Activated CD8-positive, alpha-beta memory T cell treated with anti-CD3 and anti-CD28 coated beads, Interleukin-2, amount 50 U/mL, for 4 hours (primary cell): ENCODE data around the gene STRN4.
"Not testable (repeated sequence)": the region's sequence is repeated elsewhere in the genome, so short reads cannot be mapped to it uniquely, and the experiment has no call there.

ENCODE experiments used
- DNase-seq: peaks from one replicate; pipeline ENCODE4 v3.0.0-alpha.2; 2020

The STRN4 gene

GRCh38 chr19:46724468-46724867, 21.8 kb downstream of the STRN4 start:
- DNase-seq = no peak

- DNase-seq = no peak
These were observed 22.8 kb downstream of the STRN4 start for GRCh38 chr19:46723471-46723870.

- DNase-seq = no peak
These were observed 23.2 kb downstream of the STRN4 start for GRCh38 chr19:46723023-46723461.

GRCh38 chr19:46722421-46723022, 23.7 kb downstream of the STRN4 start:
- DNase-seq = no peak

- no peak for DNase-seq
These were observed 24.3 kb downstream of the STRN4 start for GRCh38 chr19:46722004-46722380.

- DNase-seq = no peak
These were observed 24.8 kb downstream of the STRN4 start for GRCh38 chr19:46721269-46722003.

- no peak for DNase-seq
These were observed 25.6 kb downstream of the STRN4 start for GRCh38 chr19:46720503-46721239.

- no peak for DNase-seq
These were observed 26.4 kb downstream of the STRN4 start for GRCh38 chr19:46719629-46720502.

GRCh38 chr19:46718934-46719622, 27.2 kb downstream of the STRN4 start:
- DNase-seq = no peak

- peak; percentile 51 for DNase-seq
These were observed 27.9 kb downstream of the STRN4 start for GRCh38 chr19:46718157-46718933.

GRCh38 chr19:46717716-46718143, 28.5 kb downstream of the STRN4 start:
- DNase-seq = no peak

- DNase-seq = peak; percentile 90
These were observed 29.1 kb downstream of the STRN4 start, which contains the start of gene PRKD2 for GRCh38 chr19:46717034-46717715. PRKD2 (minus strand) TSS chr19:46717114; CDS start chr19:46716370, 744 bp downstream.

GRCh38 chr19:46716672-46717033, 29.6 kb downstream of the STRN4 start:
- DNase-seq = no peak

- no peak for DNase-seq
These were observed 30.1 kb downstream of the STRN4 start for GRCh38 chr19:46715975-46716671.

- no peak for DNase-seq
These were observed 30.7 kb downstream of the STRN4 start for GRCh38 chr19:46715620-46715974.

GRCh38 chr19:46714444-46715106, 31.7 kb downstream of the STRN4 start:
- peak; percentile 69 for DNase-seq

GRCh38 chr19:46713781-46714443, 32.3 kb downstream of the STRN4 start:
- DNase-seq = peak; percentile 70

GRCh38 chr19:46712768-46713338, 33.4 kb downstream of the STRN4 start:
- DNase-seq = not testable (repeated sequence)

- no peak for DNase-seq
These were observed 35.6 kb downstream of the STRN4 start for GRCh38 chr19:46710687-46711086.
